Loucy (cell line): Measurements from ENCODE around the gene BANF2.

ENCODE experiments used
- H2AFZ ChIP-seq: fragments of 200-600 bp; sonication (generic); 2 replicates; pipeline ENCODE4 v1.6.0; 2016; ENCODE audit warnings: antibody characterized with exemption, mild to moderate bottlenecking, low read length, moderate library complexity
- H3F3A ChIP-seq: fragments of 200-600 bp; 2 replicates; pipeline ENCODE4 v1.6.0; 2016; ENCODE audit warnings: antibody characterized with exemption, low read depth, mild to moderate bottlenecking
- H3K27me3 ChIP-seq: fragments of 200-600 bp; sonication (generic); 2 replicates; pipeline ENCODE4 v1.6.1; 2014; ENCODE audit warnings: low read length, mild to moderate bottlenecking; ENCODE audit not compliant: insufficient read depth, poor library complexity, severe bottlenecking
- H3K36me3 ChIP-seq: fragments of 200-600 bp; sonication (generic); 2 replicates; pipeline ENCODE4 v1.6.1; 2016; ENCODE audit warnings: low read length; ENCODE audit not compliant: insufficient read depth
- H3K4me1 ChIP-seq: fragments of 200-600 bp; sonication (generic); 2 replicates; pipeline ENCODE4 v1.5.1; 2014; ENCODE audit warnings: low read length, mild to moderate bottlenecking; ENCODE audit not compliant: insufficient read depth, poor library complexity, severe bottlenecking
- H3K4me2 ChIP-seq: fragments of 200-600 bp; sonication (generic); 2 replicates; pipeline ENCODE4 v1.6.0; 2014; ENCODE audit warnings: antibody characterized with exemption, low read length, low read depth, mild to moderate bottlenecking; ENCODE audit not compliant: poor library complexity, severe bottlenecking
- H3K4me3 ChIP-seq: fragments of 200-600 bp; sonication (generic); 2 replicates; pipeline ENCODE4 v1.5.1; 2014; ENCODE audit warnings: low read length, mild to moderate bottlenecking, mixed read lengths; ENCODE audit not compliant: poor library complexity, severe bottlenecking
- H3K79me2 ChIP-seq: fragments of 200-600 bp; sonication (generic); 2 replicates; pipeline ENCODE4 v1.6.1; 2014; ENCODE audit warnings: low read length; ENCODE audit not compliant: insufficient read depth
- H3K9ac ChIP-seq: fragments of 200-600 bp; sonication (generic); 2 replicates; pipeline ENCODE4 v1.6.0; 2014; ENCODE audit warnings: mild to moderate bottlenecking, low read depth, low read length, moderate library complexity; ENCODE audit not compliant: poor library complexity, severe bottlenecking
- H3K9me2 ChIP-seq: fragments of 200-600 bp; sonication (generic); replicated peaks from 2 replicates; pipeline ENCODE4 v1.6.1; 2016; ENCODE audit warnings: low read depth, low read length, mixed read lengths
- H3K9me3 ChIP-seq: fragments of 200-600 bp; sonication (generic); 2 replicates; pipeline ENCODE4 v1.6.1; 2014; ENCODE audit warnings: mild to moderate bottlenecking, antibody characterized with exemption, low read length, low read depth; ENCODE audit not compliant: insufficient read depth
- H4K20me1 ChIP-seq: fragments of 200-600 bp; sonication (generic); 2 replicates; pipeline ENCODE4 v1.6.0; 2014; ENCODE audit warnings: antibody characterized with exemption, low read length, mild to moderate bottlenecking; ENCODE audit not compliant: insufficient read depth, poor library complexity, severe bottlenecking
- EZH2phosphoT487 ChIP-seq: fragments of 200-600 bp; IDR thresholded peaks from 2 replicates; pipeline ENCODE4 v1.6.1; 2018; ENCODE audit warnings: antibody characterized with exemption, mild to moderate bottlenecking, moderate library complexity, borderline replicate concordance
- TF ChIP-seq, protein P1 (sequence below): fragments of 200-600 bp; sonication (generic); conservative IDR thresholded peaks from 2 replicates; pipeline ENCODE4 v1.5.1; 2014; ENCODE audit warnings: mild to moderate bottlenecking, antibody characterized with exemption, low read length

Gene BANF2

GRCh38 chr20:17693444-17694001 is 6.2 kb upstream of the BANF2 start:
- no peaks in the 10 kb centered on the region for H3K9me2 ChIP-seq
- H3K79me2 ChIP-seq = no peaks in the 10 kb centered on the region
- TF ChIP-seq, protein P1, sequence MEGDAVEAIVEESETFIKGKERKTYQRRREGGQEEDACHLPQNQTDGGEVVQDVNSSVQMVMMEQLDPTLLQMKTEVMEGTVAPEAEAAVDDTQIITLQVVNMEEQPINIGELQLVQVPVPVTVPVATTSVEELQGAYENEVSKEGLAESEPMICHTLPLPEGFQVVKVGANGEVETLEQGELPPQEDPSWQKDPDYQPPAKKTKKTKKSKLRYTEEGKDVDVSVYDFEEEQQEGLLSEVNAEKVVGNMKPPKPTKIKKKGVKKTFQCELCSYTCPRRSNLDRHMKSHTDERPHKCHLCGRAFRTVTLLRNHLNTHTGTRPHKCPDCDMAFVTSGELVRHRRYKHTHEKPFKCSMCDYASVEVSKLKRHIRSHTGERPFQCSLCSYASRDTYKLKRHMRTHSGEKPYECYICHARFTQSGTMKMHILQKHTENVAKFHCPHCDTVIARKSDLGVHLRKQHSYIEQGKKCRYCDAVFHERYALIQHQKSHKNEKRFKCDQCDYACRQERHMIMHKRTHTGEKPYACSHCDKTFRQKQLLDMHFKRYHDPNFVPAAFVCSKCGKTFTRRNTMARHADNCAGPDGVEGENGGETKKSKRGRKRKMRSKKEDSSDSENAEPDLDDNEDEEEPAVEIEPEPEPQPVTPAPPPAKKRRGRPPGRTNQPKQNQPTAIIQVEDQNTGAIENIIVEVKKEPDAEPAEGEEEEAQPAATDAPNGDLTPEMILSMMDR = no peak
- no peak for TF ChIP-seq EZH2phosphoT487
- no peaks in the 10 kb centered on the region for H3F3A ChIP-seq
- H4K20me1 ChIP-seq = no peaks in the 10 kb centered on the region
- no peak overlapping the region for H3K4me3 ChIP-seq
- H2AFZ ChIP-seq = no peak overlapping the region
- no peaks in the 10 kb centered on the region for H3K36me3 ChIP-seq
- H3K9me3 ChIP-seq = 0 out of 2 replicates have a peak, but pooled peaks cover 3% of the 10 kb centered on the region
- H3K9ac ChIP-seq = no peak overlapping the region
- no peak overlapping the region for H3K4me2 ChIP-seq
- no peaks in the 10 kb centered on the region for H3K27me3 ChIP-seq
- no peaks in the 10 kb centered on the region for H3K4me1 ChIP-seq

- Histone ChIP-seq H3K79me2 (no peaks in the 10 kb centered on the region), H3F3A (no peaks in the 10 kb centered on the region), H3K4me1 (no peaks in the 10 kb centered on the region), H3K9me2 (no peaks in the 10 kb centered on the region), H4K20me1 (no peaks in the 10 kb centered on the region), H3K36me3 (no peaks in the 10 kb centered on the region), H3K4me2 (no peak overlapping the region), H3K4me3 (no peak overlapping the region), H2AFZ (no peak overlapping the region), H3K9me3 (0 out of 2 replicates have a peak, but pooled peaks cover 3% of the 10 kb centered on the region), H3K27me3 (no peaks in the 10 kb centered on the region), H3K9ac (no peak overlapping the region)
- no peak for TF ChIP-seq EZH2phosphoT487
- TF ChIP-seq, protein P1 = no peak
These were observed 5.0 kb upstream of the BANF2 start for GRCh38 chr20:17694767-17695166.

DNA sequence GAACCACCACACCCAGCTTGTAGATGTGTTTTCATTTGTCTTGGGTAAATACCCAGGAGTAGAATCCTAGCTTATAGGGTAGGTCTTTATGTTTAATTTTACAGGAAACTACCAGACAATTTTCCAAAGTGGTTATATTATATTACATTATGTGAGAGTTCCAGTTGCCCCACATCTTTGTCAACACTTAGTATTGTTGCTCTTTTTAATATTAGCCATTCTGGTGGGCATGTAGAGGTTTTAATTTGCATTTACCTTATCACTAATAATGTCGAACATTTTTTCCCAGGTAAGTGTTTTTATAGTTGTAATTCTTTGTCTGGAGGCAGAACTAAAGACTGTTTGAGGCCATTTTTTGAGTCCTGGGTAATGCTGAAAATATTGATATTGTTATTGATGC is 3.5 kb upstream of the BANF2 start:
- H3K9me2 ChIP-seq = no peaks in the 10 kb centered on the region
- no peaks in the 10 kb centered on the region for H3K36me3 ChIP-seq
- H3K9ac ChIP-seq = no peak overlapping the region
- no peaks in the 10 kb centered on the region for H3K9me3 ChIP-seq
- H3K4me1 ChIP-seq = no peaks in the 10 kb centered on the region
- no peaks in the 10 kb centered on the region for H3F3A ChIP-seq
- H4K20me1 ChIP-seq = no peaks in the 10 kb centered on the region
- no peaks in the 10 kb centered on the region for H3K27me3 ChIP-seq
- no peaks in the 10 kb centered on the region for H3K79me2 ChIP-seq
- no peak overlapping the region for H3K4me2 ChIP-seq
- no peak overlapping the region for H2AFZ ChIP-seq
- no peak overlapping the region for H3K4me3 ChIP-seq
- TF ChIP-seq EZH2phosphoT487 = no peak
- TF ChIP-seq, protein P1 = no peak
